ENCODE measurements around the gene NTSR1. TPM values are rescaled to one million over a fixed set of nuclear protein-coding genes. Genes with fewer than 3 reads are reported as not detected.

The NTSR1 gene
- total and polyA plus RNA-seq, 2 of the 13 experiments (the other 11 are each of a cell fraction or from before 2014, with no cell fraction given) = 0.09 to 0.12 TPM

DNA sequence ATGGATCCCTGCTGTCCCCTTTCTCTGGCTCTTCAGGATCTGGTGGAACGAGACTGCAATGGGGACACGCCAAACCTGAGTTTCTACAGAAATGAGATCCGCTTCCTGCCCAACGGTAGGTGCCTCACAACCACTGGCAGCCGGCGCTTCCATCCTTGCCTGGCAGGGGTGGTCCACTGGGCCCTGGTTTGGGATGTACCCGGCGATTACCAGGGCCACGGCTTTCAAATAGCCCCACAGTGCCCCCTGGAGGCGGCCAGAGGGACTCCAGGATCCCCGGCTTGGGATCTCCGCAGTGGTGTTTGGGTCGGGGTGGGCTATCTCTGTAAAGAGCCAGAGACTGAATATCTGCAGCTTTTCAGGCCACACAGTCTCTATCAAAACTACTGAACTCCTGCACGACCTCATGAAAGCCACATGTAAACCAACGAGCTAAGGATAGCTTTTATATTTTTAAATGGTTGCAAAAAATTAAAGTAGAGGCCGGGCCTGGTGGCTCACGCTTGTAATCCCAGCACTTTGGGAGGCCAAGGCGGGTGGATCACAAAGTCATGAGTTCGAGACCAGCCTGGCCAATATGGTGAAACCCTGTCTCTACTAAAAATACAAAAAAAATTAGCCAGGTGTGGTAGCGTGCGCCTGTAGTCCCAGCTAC is 99.7 kb downstream of the NTSR1 start (continued):
- TF ChIP-seq, protein P1, sequence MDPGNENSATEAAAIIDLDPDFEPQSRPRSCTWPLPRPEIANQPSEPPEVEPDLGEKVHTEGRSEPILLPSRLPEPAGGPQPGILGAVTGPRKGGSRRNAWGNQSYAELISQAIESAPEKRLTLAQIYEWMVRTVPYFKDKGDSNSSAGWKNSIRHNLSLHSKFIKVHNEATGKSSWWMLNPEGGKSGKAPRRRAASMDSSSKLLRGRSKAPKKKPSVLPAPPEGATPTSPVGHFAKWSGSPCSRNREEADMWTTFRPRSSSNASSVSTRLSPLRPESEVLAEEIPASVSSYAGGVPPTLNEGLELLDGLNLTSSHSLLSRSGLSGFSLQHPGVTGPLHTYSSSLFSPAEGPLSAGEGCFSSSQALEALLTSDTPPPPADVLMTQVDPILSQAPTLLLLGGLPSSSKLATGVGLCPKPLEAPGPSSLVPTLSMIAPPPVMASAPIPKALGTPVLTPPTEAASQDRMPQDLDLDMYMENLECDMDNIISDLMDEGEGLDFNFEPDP (CRISPR knock-in tag; conservative IDR thresholded peaks at IDR 0.05) = no peak
- TF ChIP-seq FOXC1 (CRISPR knock-in tag; IDR thresholded peaks at IDR 0.05; ENCODE audit: borderline replicate concordance) = no peak
- TF ChIP-seq SAFB2 (CRISPR knock-in tag; IDR thresholded peaks at IDR 0.05; ENCODE audit: borderline replicate concordance, low read depth) = no peak; the same call in 1 of the 2 replicates
- TF ChIP-seq, protein P2, sequence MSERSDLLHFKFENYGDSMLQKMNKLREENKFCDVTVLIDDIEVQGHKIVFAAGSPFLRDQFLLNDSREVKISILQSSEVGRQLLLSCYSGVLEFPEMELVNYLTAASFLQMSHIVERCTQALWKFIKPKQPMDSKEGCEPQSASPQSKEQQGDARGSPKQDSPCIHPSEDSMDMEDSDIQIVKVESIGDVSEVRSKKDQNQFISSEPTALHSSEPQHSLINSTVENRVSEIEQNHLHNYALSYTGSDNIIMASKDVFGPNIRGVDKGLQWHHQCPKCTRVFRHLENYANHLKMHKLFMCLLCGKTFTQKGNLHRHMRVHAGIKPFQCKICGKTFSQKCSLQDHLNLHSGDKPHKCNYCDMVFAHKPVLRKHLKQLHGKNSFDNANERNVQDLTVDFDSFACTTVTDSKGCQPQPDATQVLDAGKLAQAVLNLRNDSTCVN (CRISPR knock-in tag; IDR thresholded peaks at IDR 0.05; ENCODE audit: borderline replicate concordance) = no peak
- no peak for TF ChIP-seq ZNF326 (CRISPR knock-in tag; IDR thresholded peaks at IDR 0.05; ENCODE audit: borderline replicate concordance)
- TF ChIP-seq FOXA3 (CRISPR knock-in tag; IDR thresholded peaks at IDR 0.05) = no peak
- 0 out of 2 replicates have a peak, but pooled peaks have one; percentile 57 for TF ChIP-seq ZNF614 (CRISPR knock-in tag; IDR thresholded peaks at IDR 0.05; ENCODE audit: borderline replicate concordance)
- TF ChIP-seq, protein P3, sequence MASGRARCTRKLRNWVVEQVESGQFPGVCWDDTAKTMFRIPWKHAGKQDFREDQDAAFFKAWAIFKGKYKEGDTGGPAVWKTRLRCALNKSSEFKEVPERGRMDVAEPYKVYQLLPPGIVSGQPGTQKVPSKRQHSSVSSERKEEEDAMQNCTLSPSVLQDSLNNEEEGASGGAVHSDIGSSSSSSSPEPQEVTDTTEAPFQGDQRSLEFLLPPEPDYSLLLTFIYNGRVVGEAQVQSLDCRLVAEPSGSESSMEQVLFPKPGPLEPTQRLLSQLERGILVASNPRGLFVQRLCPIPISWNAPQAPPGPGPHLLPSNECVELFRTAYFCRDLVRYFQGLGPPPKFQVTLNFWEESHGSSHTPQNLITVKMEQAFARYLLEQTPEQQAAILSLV (CRISPR knock-in tag; IDR thresholded peaks at IDR 0.05; ENCODE audit: borderline replicate concordance) = no peak
- TF ChIP-seq ATAD3A (CRISPR knock-in tag; IDR thresholded peaks at IDR 0.05) = no peak
- TF ChIP-seq, protein P4, sequence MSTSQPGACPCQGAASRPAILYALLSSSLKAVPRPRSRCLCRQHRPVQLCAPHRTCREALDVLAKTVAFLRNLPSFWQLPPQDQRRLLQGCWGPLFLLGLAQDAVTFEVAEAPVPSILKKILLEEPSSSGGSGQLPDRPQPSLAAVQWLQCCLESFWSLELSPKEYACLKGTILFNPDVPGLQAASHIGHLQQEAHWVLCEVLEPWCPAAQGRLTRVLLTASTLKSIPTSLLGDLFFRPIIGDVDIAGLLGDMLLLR (CRISPR knock-in tag; IDR thresholded peaks at IDR 0.05) = no peak
- TF ChIP-seq ZFP90 (CRISPR knock-in tag; IDR thresholded peaks at IDR 0.05; ENCODE audit: borderline replicate concordance) = no peak
- TF ChIP-seq, protein P5, sequence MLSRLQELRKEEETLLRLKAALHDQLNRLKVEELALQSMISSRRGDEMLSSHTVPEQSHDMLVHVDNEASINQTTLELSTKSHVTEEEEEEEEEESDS (CRISPR knock-in tag; IDR thresholded peaks at IDR 0.05; ENCODE audit: borderline replicate concordance) = no peak
- no peak for TF ChIP-seq EZH2 (conservative IDR thresholded peaks at IDR 0.05; ENCODE audit: low read depth, low read length)
- TF ChIP-seq MEIS1 (CRISPR knock-in tag; IDR thresholded peaks at IDR 0.05; ENCODE audit: borderline replicate concordance) = no peak
- 0 out of 2 replicates have a peak, but pooled peaks have one; percentile 20 for TF ChIP-seq RFXANK (CRISPR knock-in tag; IDR thresholded peaks at IDR 0.05)
- no peak for TF ChIP-seq HDAC2 (CRISPR knock-in tag; IDR thresholded peaks at IDR 0.05)
- TF ChIP-seq RFXAP (CRISPR knock-in tag; IDR thresholded peaks at IDR 0.05; ENCODE audit: borderline replicate concordance) = no peak
- TF ChIP-seq DR1 (CRISPR knock-in tag; IDR thresholded peaks at IDR 0.05) = 0 out of 2 replicates have a peak, but pooled peaks have one; percentile 32
- no peak for TF ChIP-seq ZBTB1 (CRISPR knock-in tag; IDR thresholded peaks at IDR 0.05; ENCODE audit: borderline replicate concordance)
- no peak for TF ChIP-seq ZNF550 (CRISPR knock-in tag; IDR thresholded peaks at IDR 0.05; ENCODE audit: borderline replicate concordance)
- no peak for TF ChIP-seq TCF12 (IDR thresholded peaks at IDR 0.05)
- no peak for TF ChIP-seq TCF12 (CRISPR knock-in tag; IDR thresholded peaks at IDR 0.05)
- no peak for TF ChIP-seq ATF1 (CRISPR knock-in tag; IDR thresholded peaks at IDR 0.05)
- TF ChIP-seq NFATC3 (CRISPR knock-in tag; IDR thresholded peaks at IDR 0.05) = no peak
- TF ChIP-seq, protein P6, sequence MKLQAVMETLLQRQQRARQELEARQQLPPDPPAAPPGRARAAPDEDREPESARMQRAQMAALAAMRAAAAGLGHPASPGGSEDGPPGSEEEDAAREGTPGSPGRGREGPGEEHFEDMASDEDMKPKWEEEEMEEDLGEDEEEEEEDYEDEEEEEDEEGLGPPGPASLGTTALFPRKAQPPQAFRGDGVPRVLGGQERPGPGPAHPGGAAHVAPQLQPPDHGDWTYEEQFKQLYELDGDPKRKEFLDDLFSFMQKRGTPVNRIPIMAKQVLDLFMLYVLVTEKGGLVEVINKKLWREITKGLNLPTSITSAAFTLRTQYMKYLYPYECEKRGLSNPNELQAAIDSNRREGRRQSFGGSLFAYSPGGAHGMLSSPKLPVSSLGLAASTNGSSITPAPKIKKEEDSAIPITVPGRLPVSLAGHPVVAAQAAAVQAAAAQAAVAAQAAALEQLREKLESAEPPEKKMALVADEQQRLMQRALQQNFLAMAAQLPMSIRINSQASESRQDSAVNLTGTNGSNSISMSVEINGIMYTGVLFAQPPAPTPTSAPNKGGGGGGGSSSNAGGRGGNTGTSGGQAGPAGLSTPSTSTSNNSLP (IDR thresholded peaks at IDR 0.05; ENCODE audit: low read depth, low read length) = no peak
